Common myeloid progenitor, CD34-positive (primary cell): ENCODE measurements around the gene PHC2.

Experiments used
- CTCF ChIA-PET: fragments of 350-600 bp; sonication (Branson Sonifier 250); formaldehyde crosslinking; loops from one replicate; lab custom pipeline; 2021; ENCODE audit warnings: antibody characterized with exemption; lab: Charles Lee
- POLR2A ChIA-PET: fragments of 350-600 bp; sonication (Branson Sonifier 250); formaldehyde crosslinking; loops from one replicate; lab custom pipeline; 2021; ENCODE audit warnings: antibody characterized with exemption; lab: Charles Lee
- DNase-seq, 3 donors: peaks; one replicate each; pipeline versions ENCODE4 v3.0.0 to v3.0.0-alpha.2; 2013
- H3K27ac ChIP-seq, 2 experiments: 1 replicate in 1 of 2; 2 replicates in 1 of 2; pipeline ENCODE4 v1.7.0; 2013; ENCODE audit warnings: inconsistent platforms in 2 of 2, low read length in 2 of 2, mild to moderate bottlenecking in 2 of 2, low read depth in 1 of 2, moderate library complexity in 1 of 2; ENCODE audit not compliant: severe bottlenecking in 2 of 2, insufficient read depth in 1 of 2, poor library complexity in 1 of 2
- H3K27me3 ChIP-seq, 5 experiments: replicated peaks in 2 of 5; 1 replicate in 3 of 5; 2 replicates in 2 of 5; pipeline versions ENCODE4 v1.6.1 to v1.7.0; 2013; ENCODE audit warnings: low read length in 4 of 5, mild to moderate bottlenecking in 2 of 5, moderate library complexity in 2 of 5, inconsistent platforms in 1 of 5; ENCODE audit not compliant: insufficient read depth in 5 of 5, control insufficient read depth in 4 of 5
- H3K36me3 ChIP-seq, 4 experiments: 1 replicate in 2 of 4; 2 replicates in 2 of 4; pipeline versions ENCODE4 v1.6.1 to v1.7.0; 2013; ENCODE audit warnings: low read length in 3 of 4, control low read depth in 1 of 4, mild to moderate bottlenecking in 1 of 4; ENCODE audit not compliant: control insufficient read depth in 4 of 4, insufficient read depth in 4 of 4
- H3K4me1 ChIP-seq, 4 experiments: 1 replicate in 3 of 4; 2 replicates in 1 of 4; pipeline versions ENCODE4 v1.6.1 to v1.7.1; 2013; ENCODE audit warnings: low read length in 3 of 4, mild to moderate bottlenecking in 3 of 4, control low read depth in 1 of 4, inconsistent platforms in 1 of 4, moderate library complexity in 1 of 4; ENCODE audit not compliant: control insufficient read depth in 4 of 4, insufficient read depth in 4 of 4; ENCODE audit errors: control extremely low read depth in 1 of 4
- H3K4me3 ChIP-seq, 7 experiments: 1 replicate in 4 of 7; 2 replicates in 3 of 7; pipeline versions ENCODE4 v1.5.1 to v1.7.0; 2013; ENCODE audit warnings: mild to moderate bottlenecking in 7 of 7, low read length in 6 of 7, moderate library complexity in 6 of 7, inconsistent platforms in 2 of 7, low read depth in 2 of 7, control low read depth in 1 of 7; ENCODE audit not compliant: insufficient read depth in 4 of 7, control insufficient read depth in 1 of 7; ENCODE audit errors: extremely low read depth in 1 of 7
- H3K9me3 ChIP-seq, 5 experiments: 1 replicate in 4 of 5; 2 replicates in 1 of 5; pipeline versions ENCODE4 v1.6.1 to v1.7.1; 2013; ENCODE audit warnings: low read length in 4 of 5, mild to moderate bottlenecking in 2 of 5, inconsistent platforms in 1 of 5, low read depth in 1 of 5, moderate library complexity in 1 of 5; ENCODE audit not compliant: control insufficient read depth in 4 of 5, insufficient read depth in 2 of 5; ENCODE audit errors: control extremely low read depth in 1 of 5
- WGBS: methylation state at CpG from one replicate; pipeline ENCODE4 v1.1.5; 2013; ENCODE audit not compliant: insufficient coverage; 5-methylcytosine and 5-hydroxymethylcytosine counted together

Gene PHC2

DNA sequence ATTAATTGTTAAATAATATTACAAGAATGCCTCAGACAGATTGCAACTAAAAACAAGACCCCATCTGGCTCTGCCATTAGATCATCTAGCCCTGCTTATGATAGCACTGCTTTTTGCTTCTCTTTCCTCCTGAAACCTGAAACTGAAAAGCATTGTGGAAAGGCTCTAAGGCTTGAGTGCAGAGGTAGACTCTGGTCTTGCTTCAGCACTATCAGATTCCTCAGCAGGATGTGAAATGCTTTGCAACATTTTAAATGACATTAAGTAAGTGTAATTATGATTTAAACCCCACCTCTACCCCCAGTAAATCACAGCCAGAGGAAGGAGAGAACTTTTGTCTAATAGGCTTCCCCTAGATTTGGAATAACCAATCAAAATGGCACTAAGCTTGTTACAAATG lies 32.9 kb downstream of the PHC2 start:
- Histone ChIP-seq H3K27me3 (no peaks in the 10 kb centered on the region), H3K9me3 (no peaks in the 10 kb centered on the region), H3K4me3 (no peak overlapping the region), H3K27ac (no peak overlapping the region), H3K4me1 (peaks cover 19 to 47% (median 31%) of the 10 kb centered on the region in 4 experiments), H3K36me3 (no peaks in the 10 kb centered on the region)
- ChIA-PET POLR2A (no interaction called here), CTCF (no interaction called here)
- DNase-seq: no peak

- H3K27me3 ChIP-seq: no peaks in the 10 kb centered on the region
- POLR2A ChIA-PET: no interaction called here
- no peaks in the 10 kb centered on the region for H3K36me3 ChIP-seq
- DNase-seq: no peak
- H3K4me3 ChIP-seq: peak overlapping the region in 1 of 7 experiments; percentile 34
- 61% methylated on average over 2 of the region's 2 CpGs for WGBS
- H3K27ac ChIP-seq: no peak overlapping the region
- peaks cover 19 to 50% (median 32%) of the 10 kb centered on the region in 4 experiments for H3K4me1 ChIP-seq
- CTCF ChIA-PET: interaction anchor here (1.0 kb wide), 1 partner anchor 73 kb away, joined by 3 read pairs; no protein-coding TSS in a partner anchor
- H3K9me3 ChIP-seq: no peaks in the 10 kb centered on the region
Observed at GRCh38 chr1:33397125-33397506, 33.8 kb downstream of the PHC2 start.

- Histone ChIP-seq H3K4me3 (peak overlapping the region in 2 of 7 experiments; percentile 6 to 34), H3K9me3 (no peaks in the 10 kb centered on the region), H3K4me1 (peaks cover 19 to 50% (median 32%) of the 10 kb centered on the region in 4 experiments), H3K27me3 (no peaks in the 10 kb centered on the region), H3K27ac (no peak overlapping the region), H3K36me3 (no peaks in the 10 kb centered on the region)
- ChIA-PET CTCF (interaction anchor here (1.0 kb wide), 1 partner anchor 73 kb away, joined by 3 read pairs; no protein-coding TSS in a partner anchor), POLR2A (no interaction called here)
- DNase-seq: peak; percentile 64 to 88 (median 76)
- 6% methylated on average over 7 of the region's 10 CpGs for WGBS
Observed at GRCh38 chr1:33396188-33397124, 34.4 kb downstream of the PHC2 start.

DNA sequence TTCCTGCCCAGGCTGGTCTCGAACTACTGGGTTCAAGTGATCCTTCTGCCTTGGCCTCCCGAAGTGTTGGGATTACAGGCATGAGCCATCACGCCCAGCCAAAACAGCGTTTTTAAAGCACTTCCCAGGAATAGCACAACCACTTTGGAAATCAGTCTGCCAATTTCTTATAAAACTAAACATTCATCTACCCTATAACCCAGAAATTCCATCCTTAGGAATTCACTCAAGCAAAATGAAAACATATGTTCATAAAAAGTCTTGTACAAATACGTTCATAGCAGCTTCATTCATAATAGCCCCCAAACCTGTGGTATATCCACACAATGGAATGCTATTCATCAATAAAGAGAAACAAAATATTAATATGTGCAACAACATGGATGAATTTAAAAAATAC lies 36.1 kb downstream of the PHC2 start:
- DNase-seq: no peak
- Histone ChIP-seq H3K9me3 (no peaks in the 10 kb centered on the region), H3K27ac (no peak overlapping the region), H3K4me3 (no peak overlapping the region), H3K36me3 (no peaks in the 10 kb centered on the region), H3K27me3 (no peaks in the 10 kb centered on the region), H3K4me1 (peaks cover 19 to 50% (median 32%) of the 10 kb centered on the region in 4 experiments)
- 100% methylated on average over 5 of the region's 5 CpGs for WGBS
- CTCF ChIA-PET: no interaction called here
- POLR2A ChIA-PET: no interaction called here

- ChIA-PET CTCF (interaction anchor here (1.5 kb wide), 1 partner anchor 9 kb away, joined by 3 read pairs; no protein-coding TSS in a partner anchor), POLR2A (no interaction called here)
- no peak overlapping the region for H3K4me3 ChIP-seq
Observed at GRCh38 chr1:33393991-33394390, 36.9 kb downstream of the PHC2 start.

DNA sequence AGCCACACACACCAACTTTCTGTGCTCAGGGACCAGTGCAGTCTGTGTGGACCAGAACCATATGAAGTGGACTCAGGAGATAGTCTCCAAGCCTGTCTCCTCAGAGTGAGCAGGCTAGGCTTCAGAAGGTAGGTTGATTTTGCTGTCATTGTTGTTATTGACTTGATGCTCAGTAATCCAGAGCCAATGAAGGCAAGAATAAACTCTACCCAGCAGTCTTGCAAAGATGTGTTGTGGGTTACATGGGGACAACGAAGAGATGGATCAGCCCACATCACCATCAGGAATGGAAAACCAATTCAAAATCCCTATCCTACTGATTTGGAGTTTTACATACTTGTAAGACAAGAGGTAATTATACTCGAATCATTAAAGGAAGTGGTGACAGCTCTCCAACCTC lies 37.4 kb downstream of the PHC2 start:
- Histone ChIP-seq H3K27ac (no peak overlapping the region), H3K4me3 (no peak overlapping the region), H3K4me1 (peaks cover 21 to 50% (median 32%) of the 10 kb centered on the region in 4 experiments), H3K9me3 (no peaks in the 10 kb centered on the region), H3K27me3 (no peaks in the 10 kb centered on the region), H3K36me3 (no peaks in the 10 kb centered on the region)
- POLR2A ChIA-PET: no interaction called here
- no CpG with 5 or more reads among the region's 2 CpGs for WGBS
- CTCF ChIA-PET: interaction anchor here (1.5 kb wide), 1 partner anchor 9 kb away, joined by 3 read pairs; no protein-coding TSS in a partner anchor
- no peak for DNase-seq

More at GRCh38 chr1:33393991-33394390, 36.9 kb downstream of the PHC2 start:
- peaks cover 21 to 50% (median 32%) of the 10 kb centered on the region in 4 experiments for H3K4me1 ChIP-seq
- H3K9me3 ChIP-seq: no peaks in the 10 kb centered on the region
- no peak overlapping the region for H3K27ac ChIP-seq
- no peaks in the 10 kb centered on the region for H3K27me3 ChIP-seq
- no peak for DNase-seq
- no peaks in the 10 kb centered on the region for H3K36me3 ChIP-seq

DNA sequence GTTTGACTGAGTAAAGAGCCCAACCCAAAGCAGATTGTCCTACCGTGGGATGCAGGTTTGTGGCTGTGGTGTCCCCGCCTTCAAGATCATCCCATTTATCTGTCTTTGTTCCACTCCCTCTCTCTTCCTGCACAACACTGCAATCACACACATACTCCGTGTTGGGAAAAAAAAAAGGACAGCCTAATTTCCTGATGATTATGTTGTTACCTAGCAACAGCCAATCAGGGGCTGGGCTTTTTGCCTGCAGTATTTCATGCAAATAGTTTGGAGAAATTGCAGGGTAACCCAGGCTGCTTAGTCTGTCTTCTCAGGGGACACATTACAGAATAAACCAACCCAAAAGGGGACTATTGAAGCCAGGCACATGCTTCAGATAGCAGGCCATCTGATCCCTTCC lies 38.3 kb downstream of the PHC2 start:
- no peaks in the 10 kb centered on the region for H3K36me3 ChIP-seq
- no CpG with 5 or more reads among the region's 3 CpGs for WGBS
- CTCF ChIA-PET: interaction anchor here (1.1 to 1.5 kb wide), 3 partner anchors 8 to 10 kb away, joined by 3 to 4 read pairs (median 4); no protein-coding TSS in a partner anchor
- H3K9me3 ChIP-seq: no peaks in the 10 kb centered on the region
- no peak overlapping the region for H3K4me3 ChIP-seq
- POLR2A ChIA-PET: no interaction called here
- H3K27ac ChIP-seq: no peak overlapping the region
- no peak for DNase-seq
- H3K4me1 ChIP-seq: peaks cover 21 to 45% (median 32%) of the 10 kb centered on the region in 4 experiments
- no peaks in the 10 kb centered on the region for H3K27me3 ChIP-seq
